Measurements from ENCODE around the gene RNF217. TPM values are rescaled to one million over a fixed set of nuclear protein-coding genes. Genes with fewer than 3 reads are reported as not detected.

RNF217 gene
- total RNA-seq, 1 donor from 2014 or later = 5.9 TPM

DNA sequence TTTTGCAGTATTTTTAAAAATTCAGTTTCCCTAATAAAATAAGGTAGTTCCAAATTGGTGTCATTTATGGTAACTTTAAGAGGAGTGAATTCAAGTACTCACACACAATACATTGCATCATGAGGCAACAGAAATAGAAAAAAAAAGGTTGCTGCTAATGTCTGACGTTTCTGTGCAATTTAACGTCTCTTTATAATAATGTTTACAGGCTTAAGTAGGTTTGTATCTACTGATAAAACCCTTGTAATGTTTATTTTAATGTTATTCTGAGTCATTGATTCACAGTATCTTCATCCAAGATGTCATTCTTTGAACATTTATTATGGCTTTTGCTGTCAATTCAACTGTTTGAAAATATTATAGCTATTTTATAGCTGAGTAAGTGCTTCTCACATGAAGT lies 86.0 kb downstream of the RNF217 start:
- TF ChIP-seq, protein P1, sequence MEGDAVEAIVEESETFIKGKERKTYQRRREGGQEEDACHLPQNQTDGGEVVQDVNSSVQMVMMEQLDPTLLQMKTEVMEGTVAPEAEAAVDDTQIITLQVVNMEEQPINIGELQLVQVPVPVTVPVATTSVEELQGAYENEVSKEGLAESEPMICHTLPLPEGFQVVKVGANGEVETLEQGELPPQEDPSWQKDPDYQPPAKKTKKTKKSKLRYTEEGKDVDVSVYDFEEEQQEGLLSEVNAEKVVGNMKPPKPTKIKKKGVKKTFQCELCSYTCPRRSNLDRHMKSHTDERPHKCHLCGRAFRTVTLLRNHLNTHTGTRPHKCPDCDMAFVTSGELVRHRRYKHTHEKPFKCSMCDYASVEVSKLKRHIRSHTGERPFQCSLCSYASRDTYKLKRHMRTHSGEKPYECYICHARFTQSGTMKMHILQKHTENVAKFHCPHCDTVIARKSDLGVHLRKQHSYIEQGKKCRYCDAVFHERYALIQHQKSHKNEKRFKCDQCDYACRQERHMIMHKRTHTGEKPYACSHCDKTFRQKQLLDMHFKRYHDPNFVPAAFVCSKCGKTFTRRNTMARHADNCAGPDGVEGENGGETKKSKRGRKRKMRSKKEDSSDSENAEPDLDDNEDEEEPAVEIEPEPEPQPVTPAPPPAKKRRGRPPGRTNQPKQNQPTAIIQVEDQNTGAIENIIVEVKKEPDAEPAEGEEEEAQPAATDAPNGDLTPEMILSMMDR (IDR thresholded peaks at IDR 0.05; ENCODE audit: partially characterized antibody, unreplicated experiment) = no peak
- Mint-ChIP-seq H3K27ac (ENCODE audit: unreplicated experiment) (no peak overlapping the region), H3K27me3 (ENCODE audit: unreplicated experiment) (no peaks in the 10 kb centered on the region), H3K9me3 (ENCODE audit: unreplicated experiment) (no peaks in the 10 kb centered on the region), H3K4me1 (ENCODE audit: low read depth, unreplicated experiment) (peaks cover 2% of the 10 kb centered on the region), H3K4me3 (ENCODE audit: unreplicated experiment) (no peak overlapping the region), H3K36me3 (ENCODE audit: unreplicated experiment) (no peaks in the 10 kb centered on the region)
- no peak for DNase-seq

DNA sequence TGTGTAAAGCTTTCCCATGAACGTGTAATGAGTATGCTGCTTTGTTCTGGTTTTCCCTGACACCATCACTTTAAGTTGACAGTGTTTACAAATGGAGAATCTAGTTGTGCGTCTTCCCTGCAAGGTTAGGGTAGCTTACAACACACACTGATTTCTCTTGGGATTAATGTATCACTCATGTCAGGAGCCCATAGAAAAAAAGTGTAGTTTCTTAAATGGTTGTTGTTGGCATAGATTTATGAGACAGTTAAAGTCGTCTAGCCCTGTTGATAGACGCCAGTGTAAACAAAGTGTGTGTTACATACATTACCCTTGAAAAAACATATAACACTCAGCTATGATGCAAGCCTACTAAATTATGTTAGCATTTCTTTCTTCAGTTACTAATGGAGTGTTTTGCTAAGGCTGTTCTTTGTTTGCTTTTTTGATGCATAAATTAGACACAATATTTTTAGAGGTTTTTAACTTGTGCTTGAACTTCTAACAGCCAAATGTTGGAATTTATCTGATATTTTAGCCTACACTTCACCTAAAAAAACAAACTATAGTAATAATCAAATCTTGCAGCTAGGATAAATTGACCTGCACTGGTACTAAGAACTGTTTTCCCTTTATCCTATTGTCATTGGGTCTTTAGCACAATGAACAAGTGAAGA lies 88.6 kb downstream of the RNF217 start:
- Mint-ChIP-seq H3K4me1 (ENCODE audit: low read depth, unreplicated experiment) (peaks cover 2% of the 10 kb centered on the region), H3K4me3 (ENCODE audit: unreplicated experiment) (no peak overlapping the region), H3K9me3 (ENCODE audit: unreplicated experiment) (no peaks in the 10 kb centered on the region), H3K27me3 (ENCODE audit: unreplicated experiment) (no peaks in the 10 kb centered on the region), H3K27ac (ENCODE audit: unreplicated experiment) (no peak overlapping the region), H3K36me3 (ENCODE audit: unreplicated experiment) (no peaks in the 10 kb centered on the region)
- DNase-seq = no peak
- TF ChIP-seq, protein P1 (IDR thresholded peaks at IDR 0.05; ENCODE audit: partially characterized antibody, unreplicated experiment) = no peak

DNA sequence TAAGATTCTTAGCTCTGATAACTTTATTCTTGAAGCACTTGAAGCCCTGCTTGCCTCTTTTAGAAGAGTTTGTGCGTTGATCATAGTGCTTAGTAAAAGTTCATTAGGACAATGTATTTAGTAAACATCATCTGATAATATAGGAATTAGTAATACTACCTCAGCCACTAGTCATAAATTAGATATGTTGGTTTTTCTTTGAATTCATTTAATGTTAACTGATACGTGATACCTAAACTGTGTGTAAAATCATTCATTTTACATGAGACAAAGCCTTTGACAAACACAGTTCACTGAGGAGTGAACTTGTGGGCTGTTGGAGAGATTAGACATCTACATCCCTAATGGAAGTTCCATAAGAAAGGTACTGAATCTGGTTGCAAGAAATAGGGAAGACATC lies 91.6 kb downstream of the RNF217 start:
- peaks cover 2% of the 10 kb centered on the region for H3K4me1 Mint-ChIP-seq (ENCODE audit: low read depth, unreplicated experiment)
- TF ChIP-seq, protein P1 (IDR thresholded peaks at IDR 0.05; ENCODE audit: partially characterized antibody, unreplicated experiment) = no peak
- H3K27ac Mint-ChIP-seq (ENCODE audit: unreplicated experiment) = no peak overlapping the region
- no peaks in the 10 kb centered on the region for H3K27me3 Mint-ChIP-seq (ENCODE audit: unreplicated experiment)
- H3K4me3 Mint-ChIP-seq (ENCODE audit: unreplicated experiment) = no peak overlapping the region
- H3K36me3 Mint-ChIP-seq (ENCODE audit: unreplicated experiment) = no peaks in the 10 kb centered on the region
- no peak for DNase-seq
- no peaks in the 10 kb centered on the region for H3K9me3 Mint-ChIP-seq (ENCODE audit: unreplicated experiment)

DNA sequence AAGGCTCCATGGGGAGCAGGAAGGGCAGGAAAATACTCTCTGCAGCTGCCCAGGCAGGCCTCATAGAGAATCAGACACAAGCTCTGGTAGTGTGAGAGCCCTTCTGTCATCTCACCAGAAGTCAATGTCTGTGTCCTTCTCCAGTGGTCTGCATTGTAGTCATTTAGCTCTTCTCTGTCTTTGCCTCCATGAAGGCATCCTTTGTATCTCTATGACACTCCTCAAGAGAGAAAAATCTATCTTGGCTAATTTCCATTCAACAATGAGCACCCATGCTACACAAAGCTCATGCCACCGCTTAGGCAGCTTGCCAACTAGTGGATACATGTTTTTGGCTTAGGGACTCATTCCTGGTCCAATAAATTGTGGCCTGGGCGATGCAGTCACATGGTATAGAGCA lies 92.1 kb downstream of the RNF217 start:
- no peak for DNase-seq
- no peaks in the 10 kb centered on the region for H3K27me3 Mint-ChIP-seq (ENCODE audit: unreplicated experiment)

More for the DNA sequence above, 92.1 kb downstream of the RNF217 start:
- Mint-ChIP-seq H3K36me3 (ENCODE audit: unreplicated experiment) (no peaks in the 10 kb centered on the region), H3K27ac (ENCODE audit: unreplicated experiment) (no peak overlapping the region), H3K4me3 (ENCODE audit: unreplicated experiment) (no peak overlapping the region), H3K9me3 (ENCODE audit: unreplicated experiment) (no peaks in the 10 kb centered on the region), H3K4me1 (ENCODE audit: low read depth, unreplicated experiment) (peaks cover 2% of the 10 kb centered on the region)
- TF ChIP-seq, protein P1 (IDR thresholded peaks at IDR 0.05; ENCODE audit: partially characterized antibody, unreplicated experiment) = no peak
